Mesendoderm (in vitro differentiated cells): ENCODE data around the gene SPI1.

ENCODE experiments used
- DNase-seq: peaks from one replicate; pipeline ENCODE4 v3.0.0; 2013
- H2AK5ac ChIP-seq: 2 replicates; pipeline ENCODE4 v1.6.1; 2013; ENCODE audit warnings: low read length, inconsistent platforms
- H2BK120ac ChIP-seq: 2 replicates; pipeline ENCODE4 v1.6.1; 2013; ENCODE audit warnings: low read depth, mild to moderate bottlenecking, low read length, moderate library complexity, mixed read lengths
- H2BK15ac ChIP-seq: replicated peaks from 2 replicates; pipeline ENCODE4 v1.6.1; 2013; ENCODE audit warnings: low read depth, mild to moderate bottlenecking, moderate library complexity
- H2BK5ac ChIP-seq: 2 replicates; pipeline ENCODE4 v1.6.1; 2013; ENCODE audit warnings: low read length, inconsistent platforms
- H3K18ac ChIP-seq: 2 replicates; pipeline ENCODE4 v1.6.1; 2013; ENCODE audit warnings: mild to moderate bottlenecking, low read length, mixed read lengths
- H3K23ac ChIP-seq: one replicate; pipeline ENCODE4 v1.6.1; 2013; ENCODE audit warnings: low read length
- H3K27ac ChIP-seq: 2 replicates; pipeline ENCODE4 v1.5.1; 2013; ENCODE audit warnings: low read depth, mild to moderate bottlenecking, inconsistent platforms, low read length, moderate library complexity
- H3K27me3 ChIP-seq: 2 replicates; pipeline ENCODE4 v1.6.1; 2013; ENCODE audit warnings: low read length, control low read depth, mild to moderate bottlenecking, inconsistent platforms; ENCODE audit not compliant: insufficient read depth, poor library complexity
- H3K36me3 ChIP-seq: 2 replicates; pipeline ENCODE4 v1.6.1; 2013; ENCODE audit warnings: low read length, inconsistent platforms; ENCODE audit not compliant: control insufficient read depth, insufficient read depth
- H3K4ac ChIP-seq: one replicate; pipeline ENCODE4 v1.6.1; 2013; ENCODE audit warnings: low read depth, mild to moderate bottlenecking, low read length, moderate library complexity
- H3K4me1 ChIP-seq: 2 replicates; pipeline ENCODE4 v1.6.1; 2013; ENCODE audit warnings: low read depth, low read length, inconsistent platforms; ENCODE audit not compliant: control insufficient read depth
- H3K4me2 ChIP-seq: 2 replicates; pipeline ENCODE4 v1.6.1; 2013; ENCODE audit warnings: low read length
- H3K4me3 ChIP-seq: 2 replicates; pipeline ENCODE4 v1.5.1; 2013; ENCODE audit warnings: mild to moderate bottlenecking, low read length
- H3K56ac ChIP-seq: one replicate; pipeline ENCODE4 v1.6.1; 2013; ENCODE audit warnings: low read length
- H3K79me1 ChIP-seq: 2 replicates; pipeline ENCODE4 v1.6.1; 2013; ENCODE audit warnings: low read length, inconsistent platforms
- H3K79me2 ChIP-seq: 2 replicates; pipeline ENCODE4 v1.6.1; 2013; ENCODE audit warnings: mild to moderate bottlenecking, low read length; ENCODE audit not compliant: control insufficient read depth, insufficient read depth
- H3K9ac ChIP-seq: 2 replicates; pipeline ENCODE4 v1.6.1; 2013; ENCODE audit warnings: low read length, inconsistent platforms
- H4K5ac ChIP-seq: one replicate; pipeline ENCODE4 v1.6.1; 2013; ENCODE audit warnings: low read length
- H4K8ac ChIP-seq: one replicate; pipeline ENCODE4 v1.6.1; 2013; ENCODE audit warnings: low read depth, mild to moderate bottlenecking, control low read depth, low read length, moderate library complexity
- WGBS: extraction: QIAGEN DNeasy Blood & Tissue Kit; methylation state at CpG from one replicate; pipeline ENCODE4 v1.1.7; 2013; ENCODE audit warnings: low lambda C conversion rate, missing lambda C conversion rate; ENCODE audit not compliant: insufficient coverage; ENCODE audit errors: extremely low coverage; 5-methylcytosine and 5-hydroxymethylcytosine counted together

SPI1 gene

GRCh38 chr11:47356129-47356997 is 22.0 kb downstream of the SPI1 start:
- no peak overlapping the region for H2BK120ac ChIP-seq
- DNase-seq, result no peak
- no peak overlapping the region for H3K4ac ChIP-seq
- peak overlapping the region; percentile 98 for H2AK5ac ChIP-seq
- no peaks in the 10 kb centered on the region for H3K79me2 ChIP-seq
- H3K9ac ChIP-seq, result no peak overlapping the region
- no peaks in the 10 kb centered on the region for H3K27me3 ChIP-seq
- H3K79me1 ChIP-seq, result no peaks in the 10 kb centered on the region
- H3K56ac ChIP-seq, result no peak overlapping the region
- 100% methylated on average over 3 of the region's 9 CpGs for WGBS
- H3K18ac ChIP-seq, result no peak overlapping the region
- no peak overlapping the region for H3K27ac ChIP-seq
- H4K8ac ChIP-seq, result no peak overlapping the region
- no peaks in the 10 kb centered on the region for H3K36me3 ChIP-seq
- no peak overlapping the region for H3K23ac ChIP-seq
- no peak overlapping the region for H2BK15ac ChIP-seq
- H3K4me2 ChIP-seq, result no peak overlapping the region
- H3K4me1 ChIP-seq, result peaks cover 2% of the 10 kb centered on the region
- H4K5ac ChIP-seq, result no peak overlapping the region
- no peak overlapping the region for H2BK5ac ChIP-seq
- no peak overlapping the region for H3K4me3 ChIP-seq

GRCh38 chr11:47355283-47356128 is 22.8 kb downstream of the SPI1 start:
- H3K79me2 ChIP-seq, result no peaks in the 10 kb centered on the region
- peak overlapping the region; percentile 61 for H3K9ac ChIP-seq
- peak overlapping the region; percentile 80 for H3K56ac ChIP-seq
- H3K79me1 ChIP-seq, result no peaks in the 10 kb centered on the region
- peak overlapping the region; percentile 98 for H2AK5ac ChIP-seq
- peak overlapping the region; percentile 7 for H3K4me3 ChIP-seq
- H3K27me3 ChIP-seq, result no peaks in the 10 kb centered on the region
- peak overlapping the region; percentile 77 for H3K18ac ChIP-seq
- H3K23ac ChIP-seq, result no peak overlapping the region
- no peak overlapping the region for H2BK5ac ChIP-seq
- no peaks in the 10 kb centered on the region for H3K36me3 ChIP-seq
- no peak overlapping the region for H2BK120ac ChIP-seq
- no peak overlapping the region for H3K4me2 ChIP-seq
- no peak overlapping the region for H4K8ac ChIP-seq
- no peak overlapping the region for H3K27ac ChIP-seq
- H3K4ac ChIP-seq, result no peak overlapping the region
- peak; percentile 98 for DNase-seq
- no peak overlapping the region for H4K5ac ChIP-seq
- no peak overlapping the region for H2BK15ac ChIP-seq
- peaks cover 2% of the 10 kb centered on the region for H3K4me1 ChIP-seq
- WGBS, result 100% methylated on average over 4 of the region's 47 CpGs

- Histone ChIP-seq H3K4ac (peak overlapping the region; percentile 60), H3K36me3 (no peaks in the 10 kb centered on the region), H3K18ac (peak overlapping the region; percentile 77), H3K4me1 (peaks cover 2% of the 10 kb centered on the region), H3K79me1 (no peaks in the 10 kb centered on the region), H2BK5ac (no peak overlapping the region), H3K9ac (peak overlapping the region; percentile 61), H2BK120ac (no peak overlapping the region), H3K4me2 (peak overlapping the region; percentile 8), H3K4me3 (no peak overlapping the region), H3K27me3 (no peaks in the 10 kb centered on the region), H3K56ac (peak overlapping the region; percentile 80), H2AK5ac (no peak overlapping the region), H4K8ac (peak overlapping the region; percentile 31), H3K27ac (no peak overlapping the region), H3K79me2 (no peaks in the 10 kb centered on the region), H4K5ac (no peak overlapping the region), H2BK15ac (no peak overlapping the region), H3K23ac (no peak overlapping the region)
- DNase-seq, result no peak
- WGBS, result no CpG with 5 or more reads among the region's 32 CpGs
Measured at GRCh38 chr11:47354913-47355282, 23.4 kb downstream of the SPI1 start.

GRCh38 chr11:47353978-47354774 is 24.2 kb downstream of the SPI1 start:
- no peak overlapping the region for H4K5ac ChIP-seq
- no peak overlapping the region for H2BK120ac ChIP-seq
- H3K18ac ChIP-seq, result no peak overlapping the region
- no peak overlapping the region for H2BK5ac ChIP-seq
- no peak overlapping the region for H3K27ac ChIP-seq
- H3K56ac ChIP-seq, result peak overlapping the region; percentile 80
- no peak overlapping the region for H4K8ac ChIP-seq
- H3K9ac ChIP-seq, result peak overlapping the region; percentile 61
- H3K27me3 ChIP-seq, result no peaks in the 10 kb centered on the region
- no peak for DNase-seq
- no peak overlapping the region for H3K4me3 ChIP-seq
- no CpG with 5 or more reads among the region's 15 CpGs for WGBS
- no peak overlapping the region for H2AK5ac ChIP-seq
- H3K36me3 ChIP-seq, result no peaks in the 10 kb centered on the region
- H3K4me1 ChIP-seq, result peaks cover 2% of the 10 kb centered on the region
- H2BK15ac ChIP-seq, result no peak overlapping the region
- no peaks in the 10 kb centered on the region for H3K79me1 ChIP-seq
- no peak overlapping the region for H3K4ac ChIP-seq
- H3K23ac ChIP-seq, result no peak overlapping the region
- no peaks in the 10 kb centered on the region for H3K79me2 ChIP-seq
- no peak overlapping the region for H3K4me2 ChIP-seq

DNA sequence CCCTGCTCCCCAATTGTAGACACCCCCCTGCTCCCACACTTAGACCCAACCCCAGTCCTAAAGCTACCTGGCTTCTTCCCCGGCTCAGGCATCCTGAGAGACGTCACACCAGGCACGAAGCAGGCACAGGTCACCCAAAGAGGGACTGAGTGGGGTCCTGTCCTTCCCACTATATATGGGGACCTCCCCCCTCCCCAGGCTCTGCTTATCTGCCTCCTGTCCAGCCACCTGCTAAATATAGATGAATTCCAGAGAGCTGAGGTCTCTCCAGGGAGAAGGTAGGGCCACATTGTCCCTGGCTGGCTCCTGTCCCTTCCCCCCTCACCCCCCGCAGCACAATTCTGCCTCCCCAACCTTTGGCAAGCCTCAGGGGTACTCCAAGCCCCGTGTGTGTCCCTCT is 25.8 kb downstream of the SPI1 start, which contains the start of gene MYBPC3:
MYBPC3 (minus strand) TSS at position 147 of the 400 bp plus-strand sequence; CDS start at position 92, 55 bp downstream.
- Histone ChIP-seq H2BK15ac (no peak within 1 kb of the TSS), H3K4me2 (no peak within 1 kb of the TSS), H4K5ac (no peak within 1 kb of the TSS), H3K4me1 (peaks cover 2% of the 10 kb centered on the region), H3K79me1 (no peaks in the 10 kb centered on the region), H3K27me3 (no peaks in the 10 kb centered on the region), H3K18ac (no peak within 1 kb of the TSS), H3K79me2 (no peaks in the 10 kb centered on the region), H3K27ac (no peak within 1 kb of the TSS), H3K56ac (peak within 1 kb of the TSS; percentile 34), H3K23ac (no peak within 1 kb of the TSS), H3K4me3 (no peak within 1 kb of the TSS), H2BK120ac (no peak within 1 kb of the TSS), H3K4ac (no peak within 1 kb of the TSS), H3K9ac (no peak within 1 kb of the TSS), H4K8ac (no peak within 1 kb of the TSS), H2AK5ac (no peak within 1 kb of the TSS), H2BK5ac (no peak within 1 kb of the TSS), H3K36me3 (no peaks in the 10 kb centered on the region)
- DNase-seq, result no peak
- WGBS, result no CpG with 5 or more reads among the region's 5 CpGs
